Embryonic facial prominence (tissue), 1 donor: ENCODE data around the gene CCDC192.

Source experiments
- DNase-seq: peaks from one replicate; pipeline ENCODE4 v3.0.0-alpha.2; 2016; ENCODE audit errors: extremely low spot score

CCDC192 gene

GRCh38 chr5:127810017-127810416, 106.8 kb downstream of the CCDC192 start:
- DNase-seq, result no peak

GRCh38 chr5:127810707-127811490, 107.7 kb downstream of the CCDC192 start:
- DNase-seq, result no peak

GRCh38 chr5:127812570-127812969, 109.4 kb downstream of the CCDC192 start:
- DNase-seq, result no peak

- no peak for DNase-seq
Measured at GRCh38 chr5:127813633-127814587, 110.7 kb downstream of the CCDC192 start.

- DNase-seq, result no peak
Measured at GRCh38 chr5:127814588-127814973, 111.4 kb downstream of the CCDC192 start.

- no peak for DNase-seq
Measured at GRCh38 chr5:127820910-127821553, 117.8 kb downstream of the CCDC192 start.

GRCh38 chr5:127821896-127822295, 118.7 kb downstream of the CCDC192 start:
- DNase-seq, result no peak

GRCh38 chr5:127824126-127824525, 120.9 kb downstream of the CCDC192 start:
- DNase-seq, result no peak

- no peak for DNase-seq
Measured at GRCh38 chr5:127826011-127826410, 122.8 kb downstream of the CCDC192 start.

- DNase-seq, result no peak
Measured at GRCh38 chr5:127827451-127827850, 124.3 kb downstream of the CCDC192 start.

- no peak for DNase-seq
Measured at GRCh38 chr5:127830157-127830556, 127.0 kb downstream of the CCDC192 start.

GRCh38 chr5:127830829-127831598, 127.8 kb downstream of the CCDC192 start:
- no peak for DNase-seq

GRCh38 chr5:127832067-127832466, 128.9 kb downstream of the CCDC192 start:
- DNase-seq, result no peak

- DNase-seq, result no peak
Measured at GRCh38 chr5:127834094-127834531, 130.9 kb downstream of the CCDC192 start.

- DNase-seq, result no peak
Measured at GRCh38 chr5:127834554-127834953, 131.4 kb downstream of the CCDC192 start.

- no peak for DNase-seq
Measured at GRCh38 chr5:127838661-127839060, 135.5 kb downstream of the CCDC192 start.

GRCh38 chr5:127839072-127839471, 135.9 kb downstream of the CCDC192 start:
- DNase-seq, result no peak

GRCh38 chr5:127839496-127840197, 136.5 kb downstream of the CCDC192 start:
- no peak for DNase-seq

- DNase-seq, result no peak
Measured at GRCh38 chr5:127840198-127840524, 137.0 kb downstream of the CCDC192 start.

- no peak for DNase-seq
Measured at GRCh38 chr5:127840809-127841208, 137.6 kb downstream of the CCDC192 start.

GRCh38 chr5:127844581-127845021, 141.4 kb downstream of the CCDC192 start:
- DNase-seq, result no peak
